C1 segment of cervical spinal cord (tissue), 14 donors: Measurements from ENCODE around the gene PPDPF.
A peak's percentile ranks its signal among the peaks of the same experiment; 100 is the strongest.

Experiments
- DNase-seq, 14 donors: peaks; one replicate each; lab custom pipeline; 2025; lab: John Stamatoyannopoulos, UW

Gene PPDPF

GRCh38 chr20:63537525-63538203, 17.1 kb downstream of the PPDPF start:
- DNase-seq, result peak in 13 of 14 donors; percentile 26 to 77 (median 48)

GRCh38 chr20:63538204-63539091, 17.9 kb downstream of the PPDPF start:
- no peak for DNase-seq

- no peak for DNase-seq
Observed at GRCh38 chr20:63539092-63539430, 18.5 kb downstream of the PPDPF start.

- DNase-seq, result no peak
Observed at GRCh38 chr20:63539441-63540370, 19.1 kb downstream of the PPDPF start.

GRCh38 chr20:63540417-63541186, 20.0 kb downstream of the PPDPF start:
- DNase-seq, result peak in 1 of 14 donors; percentile 40

- DNase-seq, result no peak
Observed at GRCh38 chr20:63541371-63541770, 20.8 kb downstream of the PPDPF start.

GRCh38 chr20:63542031-63542559, 21.5 kb downstream of the PPDPF start:
- DNase-seq, result no peak

GRCh38 chr20:63542696-63543095, 22.1 kb downstream of the PPDPF start:
- DNase-seq, result no peak

GRCh38 chr20:63543131-63543530, 22.6 kb downstream of the PPDPF start:
- DNase-seq, result no peak

- DNase-seq, result no peak
Observed at GRCh38 chr20:63543733-63544132, 23.2 kb downstream of the PPDPF start.

- no peak for DNase-seq
Observed at GRCh38 chr20:63544241-63544957, 23.8 kb downstream of the PPDPF start.

- DNase-seq, result no peak
Observed at GRCh38 chr20:63544958-63545516, 24.5 kb downstream of the PPDPF start.

- no peak for DNase-seq
Observed at GRCh38 chr20:63545814-63546213, 25.2 kb downstream of the PPDPF start.

GRCh38 chr20:63546256-63546955, 25.8 kb downstream of the PPDPF start:
- no peak for DNase-seq

GRCh38 chr20:63546956-63547724, 26.6 kb downstream of the PPDPF start:
- DNase-seq, result no peak

GRCh38 chr20:63547725-63548480, 27.3 kb downstream of the PPDPF start, which contains the start of gene SRMS:
Gene SRMS, minus strand, starts transcription at chr20:63547749. Its CDS starts 286 bp downstream, at chr20:63547463.
- DNase-seq, result no peak

GRCh38 chr20:63548542-63548941, 28.0 kb downstream of the PPDPF start:
- no peak for DNase-seq

GRCh38 chr20:63549019-63549418, 28.5 kb downstream of the PPDPF start:
- no peak for DNase-seq
